Panc1 (cell line): ENCODE measurements around the gene TMEM134. TPM values are rescaled to one million over a fixed set of nuclear protein-coding genes. Genes with fewer than 3 reads are reported as not detected.
"Not testable (repeated sequence)": the region's sequence is repeated elsewhere in the genome, so short reads cannot be mapped to it uniquely, and the experiment has no call there.

ENCODE experiments used
- ATAC-seq: fragments of 200-7000 bp; cut with Tn5 transposase; 2 replicates; pipeline ENCODE4 v1.9.1; 2020; ENCODE audit warnings: mild to moderate bottlenecking, moderate library complexity
- BruUV-seq: library from RNA; stranded (reverse); fragments of 400-500 nt; replicated peaks from 2 replicates; lab custom pipeline; 2021; lab: Mats Ljungman, UMichigan
- CTCF ChIA-PET: fragments of 300-600 bp; sonication (Branson Sonifier 250); formaldehyde crosslinking; loops from one replicate; lab custom pipeline; 2022; ENCODE audit warnings: antibody characterized with exemption; lab: Charles Lee
- POLR2A ChIA-PET: fragments of 300-600 bp; sonication (Branson Sonifier 250); formaldehyde crosslinking; loops from one replicate; lab custom pipeline; 2022; ENCODE audit warnings: antibody characterized with exemption; lab: Charles Lee
- DNase-seq: peaks from one replicate; pipeline ENCODE4 v3.0.0-alpha.2; 2010; ENCODE audit warnings: low read depth, low spot score
- H3K27ac ChIP-seq: 2 replicates; pipeline ENCODE4 v1.5.1; 2011; ENCODE audit warnings: mild to moderate bottlenecking, low read length, inconsistent platforms
- H3K27me3 ChIP-seq: fragments of 200-500 bp; sonication (Bioruptor generic); 2 replicates; pipeline ENCODE4 v1.6.0; 2014; ENCODE audit warnings: low read length, inconsistent platforms; ENCODE audit not compliant: control insufficient read depth, insufficient read depth
- H3K36me3 ChIP-seq: fragments of 200-500 bp; sonication (Bioruptor generic); 2 replicates; pipeline ENCODE4 v1.5.1; 2014; ENCODE audit warnings: inconsistent platforms, mild to moderate bottlenecking, low read length, moderate library complexity; ENCODE audit not compliant: control insufficient read depth, insufficient read depth
- H3K4me1 ChIP-seq: 2 replicates; pipeline ENCODE4 v1.5.1; 2011; ENCODE audit warnings: inconsistent platforms, mild to moderate bottlenecking, low read length, moderate library complexity; ENCODE audit not compliant: control insufficient read depth, insufficient read depth
- H3K4me3 ChIP-seq, 2 experiments: 2 replicates each; pipeline ENCODE4 v1.5.1; 2011 to 2012; ENCODE audit warnings: low read depth in 2 of 2, low read length in 2 of 2, mild to moderate bottlenecking in 2 of 2, inconsistent platforms in 1 of 2, moderate library complexity in 1 of 2
- H3K9me3 ChIP-seq: fragments of 200-500 bp; sonication (Bioruptor generic); 2 replicates; pipeline ENCODE4 v1.5.1; 2014; ENCODE audit warnings: low read depth, mild to moderate bottlenecking, inconsistent platforms, low read length, moderate library complexity; ENCODE audit not compliant: control insufficient read depth, insufficient read depth
- CTCF ChIP-seq: fragments of 450-650 bp; IDR thresholded peaks from 2 replicates; pipeline ENCODE4 v1.5.1; 2017; ENCODE audit warnings: mild to moderate bottlenecking
- POLR2AphosphoS5 ChIP-seq: IDR thresholded peaks from 2 replicates; pipeline ENCODE4 v1.6.1; 2012; ENCODE audit warnings: mild to moderate bottlenecking, low read depth, low read length, moderate library complexity
- REST ChIP-seq, 2 experiments: IDR thresholded peaks; 2 replicates each; pipeline ENCODE4 v1.6.1; 2011 to 2012; ENCODE audit warnings: low read depth in 2 of 2, control low read depth in 1 of 2, low read length in 1 of 2, mild to moderate bottlenecking in 1 of 2, moderate library complexity in 1 of 2; ENCODE audit not compliant: insufficient read depth in 1 of 2
- SIN3A ChIP-seq: IDR thresholded peaks from 2 replicates; pipeline ENCODE4 v1.6.1; 2012; ENCODE audit warnings: low read depth, mild to moderate bottlenecking, low read length, moderate library complexity, borderline replicate concordance; ENCODE audit not compliant: insufficient read depth
- TCF7L2 ChIP-seq: IDR thresholded peaks from 2 replicates; pipeline ENCODE4 v1.6.1; 2011; ENCODE audit warnings: mild to moderate bottlenecking, low read depth, low read length, inconsistent platforms
- in situ Hi-C: cut with HindIII; loops from 2 replicates; pipeline ENCODE4 v1.10.0; 2016; ENCODE audit warnings: low sequenced_read_pairs, low pct_unique_long_range_greater_than_20kb
- intact Hi-C: fragments of 100-400 bp; cut with micrococcal nuclease; formaldehyde crosslinking; loops from one replicate; pipeline ENCODE4 v1.10.0; 2022; ENCODE audit not compliant: unreplicated experiment
- total RNA-seq: library from RNA; stranded (reverse); gene quantifications from one replicate; pipeline ENCODE4 v1.2.1, GENCODE V29; 2021; ENCODE audit not compliant: unreplicated experiment

The TMEM134 gene
- total RNA-seq, 1 experiment from 2014 or later: 65.0 TPM

GRCh38 chr11:67428052-67429001 lies 40.7 kb downstream of the TMEM134 start, which contains the start of gene RPS6KB2:
RPS6KB2 (plus strand) TSS chr11:67428494; CDS start chr11:67428546, 52 bp downstream.
- H3K9me3 ChIP-seq: no peaks in the 10 kb centered on the region
- H3K4me3 ChIP-seq: peak within 1 kb of the TSS; percentile 63 to 95
- H3K27me3 ChIP-seq: no peaks in the 10 kb centered on the region
- ATAC-seq (peak; percentile 93), DNase-seq (peak; percentile 96)
- peak within 1 kb of the TSS; percentile 85 for H3K27ac ChIP-seq
- no TSS peak for BruUV-seq
- intact Hi-C loops: no loop called here
- no peaks in the 10 kb centered on the region; the same call in 1 of the 2 replicates for H3K36me3 ChIP-seq
- peaks cover 7% of the 10 kb centered on the region for H3K4me1 ChIP-seq
- TF ChIP-seq REST (IDR thresholded peaks at IDR 0.05; ENCODE audit: insufficient read depth in 1 of 2, low read depth in 2 of 2, low read length in 1 of 2) (no peak), POLR2AphosphoS5 (peak; percentile 88), TCF7L2 (no peak), SIN3A (peak; percentile 92; the same call in 1 of the 2 replicates), CTCF (no peak)
- ChIA-PET POLR2A (no interaction called here), CTCF (interaction anchor here (0.6 kb wide), 1 partner anchor 113 kb away, joined by 3 read pairs; no protein-coding TSS in a partner anchor)
- in situ Hi-C loops: no loop called here

- H3K9me3 ChIP-seq, H3K27me3 ChIP-seq, CTCF ChIA-PET, H3K36me3 ChIP-seq, in situ Hi-C loops, DNase-seq, POLR2A ChIA-PET, BruUV-seq, H3K4me1 ChIP-seq, intact Hi-C loops, ATAC-seq: not testable (repeated sequence)
- H3K27ac ChIP-seq: peak overlapping the region; percentile 85
- H3K4me3 ChIP-seq: peak overlapping the region; percentile 63 to 95
These were observed 41.6 kb downstream of the TMEM134 start for GRCh38 chr11:67427364-67427859.
